Measurements from ENCODE around the gene SLC39A9. TPM values are rescaled to one million over a fixed set of nuclear protein-coding genes. Genes with fewer than 3 reads are reported as not detected.

The SLC39A9 gene
- total and polyA plus RNA-seq, 2 donors (not counting 1 experiment from before 2014, with no cell fraction given), result 18.4 to 59.1 TPM

DNA sequence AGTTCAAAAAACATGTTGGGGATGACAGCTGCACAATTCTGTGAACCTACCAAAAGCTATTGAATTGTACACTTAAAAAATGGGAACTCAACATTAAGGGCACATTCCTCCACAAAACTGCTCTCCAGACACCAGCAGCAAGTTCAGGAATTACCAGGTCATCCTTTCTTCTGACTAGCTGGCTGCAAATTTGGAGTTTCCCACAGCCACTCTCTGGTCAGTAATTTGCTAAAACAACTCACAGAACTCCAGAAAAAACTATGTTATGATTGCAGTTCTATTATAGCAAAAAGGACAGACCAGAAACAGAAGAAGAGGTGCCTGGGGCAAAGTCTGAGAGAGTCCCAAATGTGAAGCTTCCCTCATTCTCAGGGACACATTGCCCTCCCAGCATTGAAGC lies 65.9 kb downstream of the SLC39A9 start:
- Mint-ChIP-seq H3K27me3 (no peaks in the 10 kb centered on the region), H3K4me1 (peaks cover 3% of the 10 kb centered on the region), H3K4me3 (no peak overlapping the region), H3K9me3 (ENCODE audit: insufficient read depth) (no peaks in the 10 kb centered on the region), H3K27ac (no peak overlapping the region)
- H3K4me2 ChIP-seq (replicated peaks; ENCODE audit: low read depth, low read length, poor library complexity, severe bottlenecking), result no peak overlapping the region
- H2AFZ ChIP-seq (ENCODE audit: insufficient read depth, low read depth, low read length, poor library complexity, severe bottlenecking), result no peak overlapping the region
- no peak for TF ChIP-seq EZH2 (IDR thresholded peaks at IDR 0.05; ENCODE audit: borderline replicate concordance, insufficient read depth, low read depth, low read length, poor library complexity, severe bottlenecking)
- TF ChIP-seq, protein P1, sequence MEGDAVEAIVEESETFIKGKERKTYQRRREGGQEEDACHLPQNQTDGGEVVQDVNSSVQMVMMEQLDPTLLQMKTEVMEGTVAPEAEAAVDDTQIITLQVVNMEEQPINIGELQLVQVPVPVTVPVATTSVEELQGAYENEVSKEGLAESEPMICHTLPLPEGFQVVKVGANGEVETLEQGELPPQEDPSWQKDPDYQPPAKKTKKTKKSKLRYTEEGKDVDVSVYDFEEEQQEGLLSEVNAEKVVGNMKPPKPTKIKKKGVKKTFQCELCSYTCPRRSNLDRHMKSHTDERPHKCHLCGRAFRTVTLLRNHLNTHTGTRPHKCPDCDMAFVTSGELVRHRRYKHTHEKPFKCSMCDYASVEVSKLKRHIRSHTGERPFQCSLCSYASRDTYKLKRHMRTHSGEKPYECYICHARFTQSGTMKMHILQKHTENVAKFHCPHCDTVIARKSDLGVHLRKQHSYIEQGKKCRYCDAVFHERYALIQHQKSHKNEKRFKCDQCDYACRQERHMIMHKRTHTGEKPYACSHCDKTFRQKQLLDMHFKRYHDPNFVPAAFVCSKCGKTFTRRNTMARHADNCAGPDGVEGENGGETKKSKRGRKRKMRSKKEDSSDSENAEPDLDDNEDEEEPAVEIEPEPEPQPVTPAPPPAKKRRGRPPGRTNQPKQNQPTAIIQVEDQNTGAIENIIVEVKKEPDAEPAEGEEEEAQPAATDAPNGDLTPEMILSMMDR (IDR thresholded peaks at IDR 0.05), result no peak
- H3K4me1 ChIP-seq (ENCODE audit: control insufficient read depth in 2 of 2, insufficient read depth in 2 of 2, low read length in 2 of 2), result no peaks in the 10 kb centered on the region
- ChIA-PET POLR2A (no interaction called here), CTCF (interaction anchor here (1.2 to 4.3 kb wide), 2 partner anchors 16 to 223 kb away, joined by 3 to 36 read pairs; no protein-coding TSS in a partner anchor)
- H3K79me2 ChIP-seq (ENCODE audit: control insufficient read depth, insufficient read depth, low read length), result no peaks in the 10 kb centered on the region
- intact Hi-C loops (cut with micrococcal nuclease), result loop anchor here (5.0 kb wide), 1 partner anchor 108 kb away; the partner anchor contains the start of gene CCDC177
- H3K27me3 ChIP-seq (replicated peaks in 1 of 4; ENCODE audit: control extremely low read depth in 1 of 4, control insufficient read depth in 3 of 4, insufficient read depth in 4 of 4, low read length in 3 of 4), result no peaks in the 10 kb centered on the region
- H3K27ac ChIP-seq (ENCODE audit: low read length in 2 of 2), result no peak overlapping the region
- H3K9ac ChIP-seq (ENCODE audit: low read length), result no peak overlapping the region
- no peaks in the 10 kb centered on the region for H3K9me3 ChIP-seq (ENCODE audit: control extremely low read depth in 1 of 3, control insufficient read depth in 2 of 3, insufficient read depth in 1 of 3, low read length in 2 of 3)
- no peaks in the 10 kb centered on the region for H4K20me1 ChIP-seq (ENCODE audit: control insufficient read depth, insufficient read depth, low read length, poor library complexity, severe bottlenecking)
- no peak for ATAC-seq (ENCODE audit: low read depth)
- H3K36me3 ChIP-seq (replicated peaks in 1 of 2; ENCODE audit: control extremely low read depth in 1 of 2, control insufficient read depth in 1 of 2, extremely low read depth in 1 of 2, insufficient read depth in 2 of 2, low read length in 1 of 2), result peaks cover 0 to 8% of the 10 kb centered on the region in 2 experiments
- DNase-seq, result no peak
- no peak overlapping the region for H3K4me3 ChIP-seq (ENCODE audit: control extremely low read depth in 1 of 5, extremely low read depth in 1 of 5, insufficient read depth in 1 of 5, low read depth in 2 of 5, low read length in 4 of 5)

DNA sequence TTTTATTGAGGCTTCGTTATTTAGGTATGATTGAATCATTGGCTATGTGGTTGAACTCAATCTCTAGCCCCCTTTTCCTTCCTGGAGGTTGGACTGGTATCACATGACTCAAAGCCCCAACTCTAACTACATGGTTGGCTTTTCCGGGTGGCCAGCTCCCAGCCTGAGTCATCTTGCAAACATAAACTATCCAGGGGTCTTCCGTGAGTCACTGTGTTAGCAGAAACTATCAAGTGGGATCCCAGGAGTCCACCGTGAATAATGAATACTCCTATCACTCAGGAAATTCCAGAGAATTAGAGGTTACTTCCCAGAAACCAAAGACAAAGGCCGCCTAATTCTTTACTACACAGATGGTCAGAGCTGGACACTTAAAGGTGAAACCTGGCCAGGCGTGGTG lies 66.3 kb downstream of the SLC39A9 start:
- no peak overlapping the region for H3K27ac ChIP-seq (ENCODE audit: low read length in 2 of 2)
- no peaks in the 10 kb centered on the region for H3K27me3 ChIP-seq (replicated peaks in 1 of 4; ENCODE audit: control extremely low read depth in 1 of 4, control insufficient read depth in 3 of 4, insufficient read depth in 4 of 4, low read length in 3 of 4)
- ChIA-PET POLR2A (no interaction called here), CTCF (interaction anchor here (0.7 to 4.3 kb wide), 3 partner anchors 15 to 223 kb away, joined by 3 to 36 read pairs (median 3); no protein-coding TSS in a partner anchor)
- no peak overlapping the region for H3K4me3 Mint-ChIP-seq
- H3K4me1 ChIP-seq (ENCODE audit: control insufficient read depth in 2 of 2, insufficient read depth in 2 of 2, low read length in 2 of 2), result no peaks in the 10 kb centered on the region
- intact Hi-C loops (cut with micrococcal nuclease), result loop anchor here (5.0 kb wide), 1 partner anchor 107 kb away; the partner anchor contains the start of gene CCDC177
- no peak overlapping the region for H3K4me3 ChIP-seq (ENCODE audit: control extremely low read depth in 1 of 5, extremely low read depth in 1 of 5, insufficient read depth in 1 of 5, low read depth in 2 of 5, low read length in 4 of 5)
- H3K79me2 ChIP-seq (ENCODE audit: control insufficient read depth, insufficient read depth, low read length), result no peaks in the 10 kb centered on the region
- no peak for DNase-seq
- ATAC-seq (ENCODE audit: low read depth), result no peak
- no peaks in the 10 kb centered on the region for H3K27me3 Mint-ChIP-seq
- H3K4me2 ChIP-seq (replicated peaks; ENCODE audit: low read depth, low read length, poor library complexity, severe bottlenecking), result no peak overlapping the region
- H2AFZ ChIP-seq (ENCODE audit: insufficient read depth, low read depth, low read length, poor library complexity, severe bottlenecking), result no peak overlapping the region
- peaks cover 0 to 8% of the 10 kb centered on the region in 2 experiments for H3K36me3 ChIP-seq (replicated peaks in 1 of 2; ENCODE audit: control extremely low read depth in 1 of 2, control insufficient read depth in 1 of 2, extremely low read depth in 1 of 2, insufficient read depth in 2 of 2, low read length in 1 of 2)
- no peaks in the 10 kb centered on the region for H4K20me1 ChIP-seq (ENCODE audit: control insufficient read depth, insufficient read depth, low read length, poor library complexity, severe bottlenecking)
- WGBS (ENCODE audit: insufficient coverage), result 100% methylated on average over 5 of the region's 6 CpGs
- no peak overlapping the region for H3K9ac ChIP-seq (ENCODE audit: low read length)
- TF ChIP-seq, protein P1 (IDR thresholded peaks at IDR 0.05), result no peak
- no peak for TF ChIP-seq EZH2 (IDR thresholded peaks at IDR 0.05; ENCODE audit: borderline replicate concordance, insufficient read depth, low read depth, low read length, poor library complexity, severe bottlenecking)
- H3K9me3 ChIP-seq (ENCODE audit: control extremely low read depth in 1 of 3, control insufficient read depth in 2 of 3, insufficient read depth in 1 of 3, low read length in 2 of 3), result no peaks in the 10 kb centered on the region
- no peaks in the 10 kb centered on the region for H3K9me3 Mint-ChIP-seq (ENCODE audit: insufficient read depth)
- no peak overlapping the region for H3K27ac Mint-ChIP-seq
- no peaks in the 10 kb centered on the region for H3K4me1 Mint-ChIP-seq

All from B cell (primary cell).